Measurements from ENCODE around the gene SOAT2.
"Not testable (repeated sequence)": the region's sequence is repeated elsewhere in the genome, so short reads cannot be mapped to it uniquely, and the experiment has no call there.

SOAT2 gene

DNA sequence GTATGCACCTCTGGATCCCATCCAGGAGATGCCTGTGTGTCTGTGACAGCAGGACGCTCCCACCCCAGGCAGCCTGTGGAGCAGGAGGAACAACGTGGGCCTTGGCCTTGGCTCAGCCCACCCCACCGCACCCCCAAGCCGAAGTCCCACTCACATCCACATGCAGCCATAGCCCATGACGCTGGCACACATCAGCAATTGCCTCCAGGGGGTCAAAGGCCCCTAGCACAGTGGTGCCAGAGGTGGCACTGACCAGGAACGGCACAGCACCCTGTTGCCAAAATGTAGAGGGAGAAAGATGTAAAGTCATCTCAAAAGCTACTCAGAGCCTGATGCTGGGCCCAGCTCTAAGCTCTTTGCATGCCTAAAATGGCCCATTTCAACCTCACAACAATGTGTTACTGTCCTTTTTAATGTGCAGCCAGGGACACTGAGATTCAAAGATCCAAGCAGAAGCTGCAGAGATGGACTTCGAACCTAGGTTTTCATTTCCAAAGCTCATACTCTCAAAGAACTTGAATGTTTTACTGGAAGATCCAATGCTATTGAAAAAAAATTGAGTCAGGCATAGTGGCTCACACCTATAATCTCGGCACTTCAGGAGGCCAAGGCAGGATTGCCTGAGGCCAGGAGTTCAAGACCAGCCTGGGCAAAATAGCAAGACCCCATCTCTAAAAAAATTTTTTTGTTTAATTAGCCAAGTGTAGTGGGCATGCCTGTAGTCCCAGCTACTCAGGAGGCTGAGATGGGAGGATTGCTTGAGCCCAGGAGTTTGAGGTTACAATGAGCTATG, 58.0 kb downstream of the SOAT2 start:
- Mint-ChIP-seq H3K9me3 (no peaks in the 10 kb centered on the region), H3K27ac (no peak overlapping the region), H3K36me3 (ENCODE audit: low read depth) (no peaks in the 10 kb centered on the region), H3K4me1 (ENCODE audit: low read depth) (peaks cover 7% of the 10 kb centered on the region), H3K4me3 (no peak overlapping the region), H3K27me3 (no peaks in the 10 kb centered on the region)

DNA sequence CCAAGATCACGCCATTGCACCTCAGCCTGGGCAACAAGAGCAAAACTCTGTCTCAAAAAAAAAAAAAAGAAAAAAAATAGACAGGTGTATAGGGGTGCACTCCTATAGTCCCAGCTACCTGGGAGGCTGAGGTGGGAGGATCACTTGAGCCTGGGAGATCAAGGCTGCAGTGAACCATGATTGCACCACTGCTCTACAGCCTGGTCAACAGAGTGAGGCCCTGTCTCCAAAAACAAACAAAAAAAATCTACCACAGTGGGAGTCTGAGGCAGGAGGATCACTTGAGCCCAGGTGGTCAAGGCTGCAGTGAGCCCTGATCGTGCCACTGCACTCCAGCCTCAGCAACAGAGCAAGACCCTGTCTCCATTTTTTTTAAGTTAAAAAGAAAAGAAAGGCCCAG, 59.7 kb downstream of the SOAT2 start:
- H3K27ac Mint-ChIP-seq; H3K27me3 Mint-ChIP-seq; H3K4me3 Mint-ChIP-seq; H3K9me3 Mint-ChIP-seq; H3K36me3 Mint-ChIP-seq (ENCODE audit: low read depth); H3K4me1 Mint-ChIP-seq (ENCODE audit: low read depth): not testable (repeated sequence)

DNA sequence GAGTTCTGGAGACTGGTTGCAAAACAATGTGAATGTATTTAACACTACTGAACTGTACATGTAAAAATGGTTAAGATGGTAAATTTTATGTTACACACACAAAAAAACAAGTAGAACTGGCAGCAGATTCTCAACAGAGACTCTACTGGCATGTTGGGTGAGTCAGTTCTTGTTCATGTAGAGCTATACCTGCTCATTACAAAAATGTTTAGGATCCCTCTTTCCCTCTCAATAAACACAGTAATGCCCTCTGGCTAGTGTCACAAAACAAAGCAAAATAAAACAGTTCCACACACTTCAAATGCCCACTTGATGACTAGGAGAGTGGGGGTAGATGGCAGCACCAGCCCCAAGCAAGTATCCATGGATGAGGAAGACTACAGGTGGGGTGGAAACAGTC, 63.6 kb downstream of the SOAT2 start:
- Mint-ChIP-seq H3K4me3 (no peak overlapping the region), H3K4me1 (ENCODE audit: low read depth) (no peaks in the 10 kb centered on the region), H3K27ac (no peak overlapping the region)

DNA sequence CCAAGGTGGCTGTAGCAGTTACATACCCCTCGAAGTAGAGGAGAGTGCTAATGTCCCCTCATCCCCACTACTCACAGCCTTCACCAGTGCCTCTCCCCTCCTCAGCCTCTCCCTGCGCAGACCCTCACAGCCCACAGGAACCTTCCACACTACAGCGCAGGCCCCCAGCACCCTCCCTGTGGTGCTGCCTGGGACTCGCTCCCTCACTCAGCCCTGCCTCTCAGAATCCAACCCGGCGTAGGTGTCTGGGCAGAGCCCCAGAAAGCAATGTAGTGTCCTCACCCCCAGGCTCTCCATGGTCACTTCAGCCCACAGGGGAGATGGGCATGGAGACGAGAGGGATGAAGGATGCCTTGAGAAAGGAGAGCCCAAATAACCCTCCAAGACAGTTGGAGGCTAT, 66.4 kb downstream of the SOAT2 start:
- Mint-ChIP-seq H3K36me3 (ENCODE audit: low read depth) (peaks cover 4% of the 10 kb centered on the region), H3K9me3 (no peaks in the 10 kb centered on the region), H3K27ac (no peak overlapping the region), H3K4me3 (no peak overlapping the region), H3K27me3 (no peaks in the 10 kb centered on the region), H3K4me1 (ENCODE audit: low read depth) (no peaks in the 10 kb centered on the region)

More for the DNA sequence above, 63.6 kb downstream of the SOAT2 start:
- H3K27me3 Mint-ChIP-seq, result no peaks in the 10 kb centered on the region
- H3K9me3 Mint-ChIP-seq, result no peaks in the 10 kb centered on the region
- peaks cover 2% of the 10 kb centered on the region for H3K36me3 Mint-ChIP-seq (ENCODE audit: low read depth)

DNA sequence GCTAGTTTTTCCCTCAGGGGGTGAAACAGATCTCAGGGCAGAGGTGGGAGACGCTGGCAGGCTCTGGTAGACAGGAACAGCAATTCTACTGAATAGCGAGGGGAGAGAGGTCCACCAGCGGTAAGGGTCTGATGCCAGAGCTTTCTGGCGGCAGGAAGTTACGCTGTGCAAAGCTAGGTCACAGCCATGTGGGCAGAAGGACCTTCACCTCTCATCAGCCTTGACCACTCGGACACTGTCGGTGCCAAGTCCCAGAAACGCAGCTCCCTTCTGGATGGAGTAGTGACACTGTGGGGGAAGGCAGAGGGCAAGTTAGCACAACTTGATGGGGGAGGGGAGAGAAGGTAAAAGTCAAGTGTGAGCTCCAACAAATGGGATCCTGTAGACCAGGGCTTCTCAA, 66.9 kb downstream of the SOAT2 start:
- H3K4me3 Mint-ChIP-seq, result no peak overlapping the region
- H3K9me3 Mint-ChIP-seq, result no peaks in the 10 kb centered on the region
- no peak overlapping the region for H3K27ac Mint-ChIP-seq
- H3K27me3 Mint-ChIP-seq, result no peaks in the 10 kb centered on the region
- H3K36me3 Mint-ChIP-seq (ENCODE audit: low read depth), result peaks cover 4% of the 10 kb centered on the region
- no peaks in the 10 kb centered on the region for H3K4me1 Mint-ChIP-seq (ENCODE audit: low read depth)

DNA sequence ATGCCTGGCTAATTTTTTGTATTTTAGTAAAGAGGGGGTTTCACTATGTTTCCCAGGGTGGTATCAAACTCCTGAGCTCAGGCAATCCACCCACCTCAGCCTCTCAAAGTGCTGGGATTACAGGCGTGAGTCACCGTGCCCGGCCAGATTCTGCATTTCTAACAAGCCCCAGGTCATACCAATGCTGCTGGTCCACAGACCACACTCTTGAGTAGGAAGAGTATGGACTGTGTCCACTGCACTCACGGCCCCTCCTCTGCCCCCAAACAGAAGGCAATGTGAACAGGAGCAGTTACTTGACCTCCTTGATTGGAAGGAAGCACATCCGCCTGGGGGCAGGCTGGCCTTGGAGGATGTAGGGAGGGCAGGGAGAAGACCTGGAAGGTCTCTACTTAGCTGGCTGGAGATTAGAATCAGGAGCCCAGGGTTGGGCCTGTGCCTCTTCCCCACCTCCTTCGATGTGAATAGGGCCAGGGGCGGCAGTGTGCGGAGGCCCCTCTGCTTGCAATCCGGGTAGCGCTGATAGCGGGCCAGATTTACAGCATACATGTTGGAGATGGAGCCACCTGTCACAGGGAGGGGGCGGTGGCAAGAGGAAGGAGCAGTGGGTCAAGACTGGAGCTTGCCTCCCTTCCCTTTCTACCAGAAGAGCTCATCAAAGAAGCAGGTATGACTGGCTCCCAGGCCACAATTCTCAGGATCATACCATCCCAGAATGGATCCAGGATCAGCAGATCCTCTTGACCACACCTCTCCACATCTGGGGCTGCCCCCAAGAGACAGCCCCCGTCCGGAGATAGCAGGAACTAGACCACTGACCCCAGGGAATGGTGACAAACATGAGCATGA, 67.8 kb downstream of the SOAT2 start:
- peaks cover 4% of the 10 kb centered on the region for H3K36me3 Mint-ChIP-seq (ENCODE audit: low read depth)
- no peaks in the 10 kb centered on the region for H3K27me3 Mint-ChIP-seq
- no peak overlapping the region for H3K4me3 Mint-ChIP-seq
- peaks cover 6% of the 10 kb centered on the region for H3K4me1 Mint-ChIP-seq (ENCODE audit: low read depth)
- H3K27ac Mint-ChIP-seq, result no peak overlapping the region
- no peaks in the 10 kb centered on the region for H3K9me3 Mint-ChIP-seq

DNA sequence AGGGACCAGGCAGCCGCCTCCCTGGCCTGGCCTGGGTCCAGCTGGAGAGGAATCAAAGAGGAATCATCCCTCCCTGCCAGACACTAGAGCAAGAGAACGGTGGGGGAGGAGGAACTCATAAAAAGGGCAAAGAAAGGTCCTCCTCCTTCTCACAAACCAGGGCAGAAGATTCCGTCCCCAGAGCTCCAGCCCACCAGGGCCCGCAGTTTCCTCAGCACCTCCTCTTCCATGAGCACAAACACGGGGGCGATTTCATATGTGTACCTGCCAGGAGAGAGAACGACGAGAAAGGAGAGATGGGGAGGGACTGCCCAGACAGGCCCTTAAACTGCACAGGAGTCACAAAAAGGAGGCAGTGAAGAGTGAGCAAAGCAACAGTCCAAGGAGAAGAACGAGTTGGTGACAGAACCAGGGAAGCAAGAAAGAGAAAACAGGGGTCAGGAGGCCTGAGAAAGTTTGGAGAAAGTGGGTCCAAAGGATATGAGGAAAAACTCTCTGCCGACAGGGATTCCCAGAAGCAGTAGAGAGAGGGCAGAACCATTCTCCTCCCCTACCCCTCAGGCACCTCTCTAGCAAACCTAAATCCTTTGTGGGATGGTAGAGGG, 68.5 kb downstream of the SOAT2 start:
- H3K4me1 Mint-ChIP-seq (ENCODE audit: low read depth), result peaks cover 6% of the 10 kb centered on the region
- peaks cover 4% of the 10 kb centered on the region for H3K36me3 Mint-ChIP-seq (ENCODE audit: low read depth)
- no peak overlapping the region for H3K27ac Mint-ChIP-seq
- no peaks in the 10 kb centered on the region for H3K27me3 Mint-ChIP-seq
- no peaks in the 10 kb centered on the region for H3K9me3 Mint-ChIP-seq
- no peak overlapping the region for H3K4me3 Mint-ChIP-seq

DNA sequence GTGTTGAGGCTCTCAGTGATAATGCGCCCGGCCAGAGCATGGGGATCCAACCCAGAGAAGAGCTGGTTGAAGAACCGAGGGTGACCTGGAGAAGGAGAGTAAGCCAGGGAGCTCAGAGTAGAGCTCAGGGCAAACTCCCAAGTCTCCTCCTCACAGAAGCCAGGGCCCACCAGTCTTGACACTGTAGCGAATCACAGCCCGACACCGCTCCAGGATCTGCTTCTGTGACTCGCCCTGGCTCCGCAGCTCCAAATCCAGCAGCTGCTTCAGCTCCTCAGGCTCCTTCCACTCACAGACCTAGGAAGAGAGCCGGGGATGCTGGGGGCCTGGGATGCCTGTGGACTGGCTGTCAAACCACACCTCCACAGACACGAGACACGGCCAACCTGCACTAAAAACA, 69.1 kb downstream of the SOAT2 start:
- H3K4me3 Mint-ChIP-seq, result no peak overlapping the region
- H3K4me1 Mint-ChIP-seq (ENCODE audit: low read depth), result peaks cover 6% of the 10 kb centered on the region
- H3K36me3 Mint-ChIP-seq (ENCODE audit: low read depth), result peaks cover 4% of the 10 kb centered on the region
- H3K9me3 Mint-ChIP-seq, result no peaks in the 10 kb centered on the region
- no peak overlapping the region for H3K27ac Mint-ChIP-seq
- no peaks in the 10 kb centered on the region for H3K27me3 Mint-ChIP-seq

DNA sequence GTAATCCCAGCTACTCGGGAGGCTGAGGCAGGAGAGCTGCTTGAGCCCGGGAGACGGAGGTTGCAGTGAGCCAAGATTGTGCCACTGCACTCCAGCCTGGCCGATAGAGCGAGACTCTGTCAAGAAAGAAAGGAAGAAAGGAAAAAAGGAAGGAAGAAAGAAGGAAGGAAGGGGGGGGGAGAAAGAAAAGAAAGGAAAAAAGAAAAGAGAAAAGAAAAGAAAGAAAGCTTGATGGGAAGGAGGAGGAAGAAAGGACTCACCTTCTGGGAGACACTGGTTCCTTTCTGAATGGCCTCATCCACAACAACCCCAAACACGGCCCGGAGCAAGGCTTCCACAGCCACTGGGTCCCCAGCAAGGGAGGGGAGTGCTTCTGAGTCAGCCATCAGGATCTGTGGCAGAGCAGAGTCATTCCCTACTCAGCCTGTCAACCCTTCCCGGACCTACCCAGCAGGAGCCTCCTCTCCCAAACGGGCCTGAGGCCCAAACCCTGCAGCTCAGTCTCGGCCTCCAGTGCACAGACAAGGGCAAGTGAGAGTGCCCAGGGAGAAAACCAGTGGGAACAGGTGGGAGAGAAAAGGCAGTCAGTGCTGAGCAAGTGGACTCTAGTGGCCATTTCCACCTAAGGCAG, 69.9 kb downstream of the SOAT2 start:
- Mint-ChIP-seq H3K4me3 (no peak overlapping the region), H3K36me3 (ENCODE audit: low read depth) (peaks cover 4% of the 10 kb centered on the region), H3K9me3 (no peaks in the 10 kb centered on the region), H3K27me3 (no peaks in the 10 kb centered on the region), H3K4me1 (ENCODE audit: low read depth) (peaks cover 6% of the 10 kb centered on the region), H3K27ac (no peak overlapping the region)
